HCT116 (cell line): ENCODE results near the gene TBC1D32. TPM values are rescaled to one million over a fixed set of nuclear protein-coding genes. Genes with fewer than 3 reads are reported as not detected.
"Not testable (repeated sequence)": the region's sequence is repeated elsewhere in the genome, so short reads cannot be mapped to it uniquely, and the experiment has no call there.

ENCODE experiments used
- ATAC-seq: fragments of 200-7000 bp; cut with Tn5 transposase; 2 replicates; pipeline ENCODE4 v1.9.1; 2020; ENCODE audit warnings: mild to moderate bottlenecking, moderate library complexity
- BruUV-seq: library from RNA; stranded (reverse); fragments of 400-500 nt; replicated peaks from 2 replicates; lab custom pipeline; 2021; lab: Mats Ljungman, UMichigan
- CTCF ChIA-PET: fragments of 300-600 bp; sonication (Branson Sonifier 250); formaldehyde crosslinking; loops from one replicate; lab custom pipeline; 2021; ENCODE audit warnings: antibody characterized with exemption; lab: Charles Lee
- POLR2A ChIA-PET: fragments of 300-600, 350-600 bp; sonication (Branson Sonifier 250); formaldehyde crosslinking; loops from one replicate; lab custom pipeline; 2021; ENCODE audit warnings: antibody characterized with exemption; lab: Charles Lee
- RAD21 ChIA-PET, 2 experiments: fragments of 300-600 bp; sonication (Branson Sonifier 250); formaldehyde crosslinking; loops; one replicate each; lab custom pipeline; 2023; ENCODE audit warnings: low total read pairs in 2 of 2; ENCODE audit not compliant: uncharacterized antibody in 2 of 2, unreplicated experiment in 2 of 2, low non-redundant PET in 1 of 2; lab: Charles Lee
- DNase-seq: peaks from one replicate; pipeline ENCODE4 v3.0.0-alpha.2; 2010; ENCODE audit warnings: low read depth, low spot score
- H2AFZ ChIP-seq: fragments of 200-600 bp; shearing (Covaris generic), sonication (generic); 2 replicates; pipeline ENCODE4 v1.6.1; 2017; ENCODE audit warnings: low read depth, mixed run types, mixed read lengths, antibody characterized with exemption, low read length; ENCODE audit not compliant: poor library complexity, severe bottlenecking
- H3K27ac ChIP-seq: 2 replicates; pipeline ENCODE4 v1.5.1; 2012; ENCODE audit warnings: low read depth, low read length
- H3K27me3 ChIP-seq: fragments of 200-600 bp; sonication (generic); 2 replicates; pipeline ENCODE4 v1.6.1; 2016; ENCODE audit warnings: mixed run types, low read length, mixed read lengths; ENCODE audit not compliant: insufficient read depth
- H3K36me3 ChIP-seq, 2 experiments: fragments of 200-500 bp in 1 of 2; fragments of 200-600 bp in 1 of 2; sonication (Bioruptor generic) in 1 of 2; sonication (generic) in 1 of 2; 2 replicates each; pipeline versions ENCODE4 v1.5.1 to v1.6.1; 2014 to 2016; ENCODE audit warnings: low read length in 2 of 2, inconsistent platforms in 1 of 2, mixed read lengths in 1 of 2, mixed run types in 1 of 2; ENCODE audit not compliant: insufficient read depth in 2 of 2, control insufficient read depth in 1 of 2
- H3K4me1 ChIP-seq, 2 experiments: fragments of 200-600 bp in 1 of 2; sonication (generic) in 1 of 2; 2 replicates each; pipeline versions ENCODE4 v1.5.1 to v1.6.1; 2012 to 2017; ENCODE audit warnings: low read length in 2 of 2, inconsistent platforms in 1 of 2, mild to moderate bottlenecking in 1 of 2, mixed read lengths in 1 of 2, mixed run types in 1 of 2, moderate library complexity in 1 of 2; ENCODE audit not compliant: insufficient read depth in 2 of 2, control insufficient read depth in 1 of 2
- H3K4me2 ChIP-seq: fragments of 200-600 bp; sonication (generic); 2 replicates; pipeline ENCODE4 v1.6.1; 2017; ENCODE audit warnings: mixed run types, low read length, mixed read lengths
- H3K4me3 ChIP-seq, 2 experiments: fragments of 200-600 bp in 1 of 2; sonication (generic) in 1 of 2; replicated peaks in 1 of 2; 2 replicates each; pipeline ENCODE4 v1.5.1; 2011 to 2016; ENCODE audit warnings: low read length in 2 of 2, control low read depth in 1 of 2, low read depth in 1 of 2, mild to moderate bottlenecking in 1 of 2, mixed read lengths in 1 of 2, mixed run types in 1 of 2
- H3K79me2 ChIP-seq: fragments of 200-600 bp; sonication (generic); 2 replicates; pipeline ENCODE4 v1.6.1; 2017; ENCODE audit warnings: mild to moderate bottlenecking, mixed run types, low read length, moderate library complexity, mixed read lengths; ENCODE audit not compliant: insufficient read depth
- H3K9ac ChIP-seq: fragments of 200-600 bp; sonication (generic); 2 replicates; pipeline ENCODE4 v1.6.1; 2016; ENCODE audit warnings: low read length, mixed read lengths
- H3K9me2 ChIP-seq: fragments of 200-600 bp; sonication (generic), shearing (Covaris generic); 2 replicates; pipeline ENCODE4 v1.6.1; 2017; ENCODE audit warnings: mixed run types, mild to moderate bottlenecking, moderate library complexity; ENCODE audit not compliant: insufficient read depth
- H3K9me3 ChIP-seq, 2 experiments: fragments of 200-500 bp in 1 of 2; fragments of 200-600 bp in 1 of 2; sonication (Bioruptor generic) in 1 of 2; sonication (generic) in 1 of 2; 2 replicates each; pipeline ENCODE4 v1.6.1; 2014 to 2017; ENCODE audit warnings: low read length in 2 of 2, mixed read lengths in 2 of 2, inconsistent platforms in 1 of 2, low read depth in 1 of 2, mild to moderate bottlenecking in 1 of 2, mixed run types in 1 of 2, moderate library complexity in 1 of 2; ENCODE audit not compliant: control insufficient read depth in 1 of 2, insufficient read depth in 1 of 2
- H4K20me1 ChIP-seq: fragments of 200-600 bp; sonication (generic), shearing (Covaris generic); 2 replicates; pipeline ENCODE4 v1.6.1; 2017; ENCODE audit warnings: mixed run types, mild to moderate bottlenecking, moderate library complexity; ENCODE audit not compliant: insufficient read depth
- intact Hi-C: fragments of 100-400 bp; cut with micrococcal nuclease; formaldehyde crosslinking; loops from 2 replicates; pipeline ENCODE4 v1.10.0; 2022
- total RNA-seq: library from RNA; stranded (reverse); gene quantifications from one replicate; pipeline ENCODE4 v1.2.1, GENCODE V29; 2021; ENCODE audit not compliant: unreplicated experiment
- TF ChIP-seq, protein P1 (sequence below), 3 experiments: fragments of 200-600 bp in 1 of 3; sonication (generic) in 1 of 3; IDR thresholded peaks in 2 of 3; conservative IDR thresholded peaks in 1 of 3; 2 replicates each; pipeline ENCODE4 v1.5.1; 2012 to 2017; ENCODE audit warnings: low read depth in 2 of 3, low read length in 2 of 3, antibody characterized with exemption in 1 of 3, borderline replicate concordance in 1 of 3, control low read depth in 1 of 3, mild to moderate bottlenecking in 1 of 3, mixed read lengths in 1 of 3, mixed run types in 1 of 3, moderate library complexity in 1 of 3; ENCODE audit not compliant: insufficient read depth in 1 of 3

Gene TBC1D32
- total RNA-seq, 1 experiment from 2014 or later = 13.8 TPM

DNA sequence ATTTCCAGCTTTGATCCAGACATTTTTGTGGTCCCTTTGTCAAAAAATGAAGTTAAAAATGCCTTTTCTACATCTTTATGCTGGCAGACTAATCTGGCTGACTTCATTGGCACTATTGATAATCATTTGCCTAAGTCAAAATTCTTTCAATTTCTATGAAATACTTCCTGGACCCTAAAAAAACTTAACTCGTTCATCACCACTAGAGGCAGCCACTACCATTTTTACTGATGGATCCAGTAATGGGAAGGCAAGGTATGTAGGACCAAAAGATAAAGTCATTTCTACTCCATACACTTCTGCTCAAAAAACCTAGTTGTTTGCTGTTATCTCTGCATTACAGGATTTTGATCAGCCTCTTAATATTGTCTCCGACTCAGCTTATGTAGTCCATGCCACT lies 289.4 kb downstream of the TBC1D32 start:
- H3K9ac ChIP-seq, H3K9me2 ChIP-seq, H4K20me1 ChIP-seq, H3K4me3 ChIP-seq, H3K4me2 ChIP-seq, POLR2A ChIA-PET, H3K9me3 ChIP-seq, DNase-seq, H3K36me3 ChIP-seq, RAD21 ChIA-PET, H2AFZ ChIP-seq, H3K27me3 ChIP-seq, H3K79me2 ChIP-seq, H3K4me1 ChIP-seq, BruUV-seq, H3K27ac ChIP-seq, ATAC-seq, intact Hi-C loops: not testable (repeated sequence)
- CTCF ChIA-PET = interaction anchor here (1.7 kb wide), 1 partner anchor 11 kb away, joined by 4 read pairs; no protein-coding TSS in a partner anchor
- TF ChIP-seq, protein P1, sequence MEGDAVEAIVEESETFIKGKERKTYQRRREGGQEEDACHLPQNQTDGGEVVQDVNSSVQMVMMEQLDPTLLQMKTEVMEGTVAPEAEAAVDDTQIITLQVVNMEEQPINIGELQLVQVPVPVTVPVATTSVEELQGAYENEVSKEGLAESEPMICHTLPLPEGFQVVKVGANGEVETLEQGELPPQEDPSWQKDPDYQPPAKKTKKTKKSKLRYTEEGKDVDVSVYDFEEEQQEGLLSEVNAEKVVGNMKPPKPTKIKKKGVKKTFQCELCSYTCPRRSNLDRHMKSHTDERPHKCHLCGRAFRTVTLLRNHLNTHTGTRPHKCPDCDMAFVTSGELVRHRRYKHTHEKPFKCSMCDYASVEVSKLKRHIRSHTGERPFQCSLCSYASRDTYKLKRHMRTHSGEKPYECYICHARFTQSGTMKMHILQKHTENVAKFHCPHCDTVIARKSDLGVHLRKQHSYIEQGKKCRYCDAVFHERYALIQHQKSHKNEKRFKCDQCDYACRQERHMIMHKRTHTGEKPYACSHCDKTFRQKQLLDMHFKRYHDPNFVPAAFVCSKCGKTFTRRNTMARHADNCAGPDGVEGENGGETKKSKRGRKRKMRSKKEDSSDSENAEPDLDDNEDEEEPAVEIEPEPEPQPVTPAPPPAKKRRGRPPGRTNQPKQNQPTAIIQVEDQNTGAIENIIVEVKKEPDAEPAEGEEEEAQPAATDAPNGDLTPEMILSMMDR (IDR thresholded peaks at IDR 0.05 in 2 of 3, conservative IDR thresholded peaks at IDR 0.05 in 1 of 3; ENCODE audit: borderline replicate concordance in 1 of 3, insufficient read depth in 1 of 3, low read depth in 2 of 3, low read length in 2 of 3) = peak in 2 of 3 experiments; percentile 11 to 19; a peak in 2 of 6 replicates

DNA sequence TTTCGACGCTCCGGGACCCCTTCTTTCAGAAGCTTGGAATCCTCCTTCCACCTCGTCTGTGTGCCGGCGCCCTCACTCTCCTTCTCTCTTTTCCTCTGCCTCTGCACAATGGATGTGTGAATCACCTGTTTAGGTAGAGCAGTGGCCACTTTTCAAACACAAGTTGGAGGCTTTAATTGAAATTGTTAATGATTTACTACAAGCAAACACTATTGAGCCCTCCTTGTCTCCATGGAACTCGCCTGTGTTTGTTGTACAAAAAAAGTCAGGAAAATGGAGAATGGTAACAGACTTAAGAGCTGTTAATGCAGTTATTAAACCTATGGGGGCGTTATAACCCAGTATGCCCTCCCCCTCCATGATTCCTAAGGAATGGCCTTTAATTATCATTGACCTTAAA lies 290.6 kb downstream of the TBC1D32 start:
- H3K4me2 ChIP-seq, H3K9me3 ChIP-seq, DNase-seq, POLR2A ChIA-PET, H3K4me3 ChIP-seq, H3K36me3 ChIP-seq, CTCF ChIA-PET, H3K79me2 ChIP-seq, H3K9me2 ChIP-seq, H3K4me1 ChIP-seq, H2AFZ ChIP-seq, H4K20me1 ChIP-seq, H3K27ac ChIP-seq, H3K27me3 ChIP-seq, RAD21 ChIA-PET, H3K9ac ChIP-seq, BruUV-seq, intact Hi-C loops, ATAC-seq: not testable (repeated sequence)

DNA sequence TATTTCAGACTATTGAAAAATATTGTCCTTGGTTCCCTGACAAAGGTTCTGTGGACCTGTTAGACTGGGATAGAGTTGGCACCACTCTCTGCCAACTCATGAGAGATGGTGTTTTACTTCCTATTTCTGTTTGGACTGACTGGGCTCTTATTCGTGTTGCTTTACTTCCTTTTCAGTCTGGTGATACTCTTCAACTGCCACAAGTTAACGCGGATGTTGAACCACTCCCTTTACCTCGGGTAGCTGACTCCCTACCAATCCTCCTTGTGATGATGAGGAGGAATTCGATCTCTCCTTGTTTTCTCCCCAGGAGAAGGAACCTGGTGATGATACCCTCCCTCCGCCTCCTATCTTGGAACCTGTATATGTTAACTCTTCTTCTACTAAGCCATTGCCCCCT lies 291.1 kb downstream of the TBC1D32 start:
- H3K9me2 ChIP-seq, H3K36me3 ChIP-seq, BruUV-seq, CTCF ChIA-PET, POLR2A ChIA-PET, H3K27me3 ChIP-seq, DNase-seq, H2AFZ ChIP-seq, H3K4me3 ChIP-seq, intact Hi-C loops, H4K20me1 ChIP-seq, H3K27ac ChIP-seq, H3K79me2 ChIP-seq, H3K4me2 ChIP-seq, H3K4me1 ChIP-seq, H3K9ac ChIP-seq, H3K9me3 ChIP-seq, RAD21 ChIA-PET, ATAC-seq: not testable (repeated sequence)
